ENCODE data around the gene MYOM3.

DNA sequence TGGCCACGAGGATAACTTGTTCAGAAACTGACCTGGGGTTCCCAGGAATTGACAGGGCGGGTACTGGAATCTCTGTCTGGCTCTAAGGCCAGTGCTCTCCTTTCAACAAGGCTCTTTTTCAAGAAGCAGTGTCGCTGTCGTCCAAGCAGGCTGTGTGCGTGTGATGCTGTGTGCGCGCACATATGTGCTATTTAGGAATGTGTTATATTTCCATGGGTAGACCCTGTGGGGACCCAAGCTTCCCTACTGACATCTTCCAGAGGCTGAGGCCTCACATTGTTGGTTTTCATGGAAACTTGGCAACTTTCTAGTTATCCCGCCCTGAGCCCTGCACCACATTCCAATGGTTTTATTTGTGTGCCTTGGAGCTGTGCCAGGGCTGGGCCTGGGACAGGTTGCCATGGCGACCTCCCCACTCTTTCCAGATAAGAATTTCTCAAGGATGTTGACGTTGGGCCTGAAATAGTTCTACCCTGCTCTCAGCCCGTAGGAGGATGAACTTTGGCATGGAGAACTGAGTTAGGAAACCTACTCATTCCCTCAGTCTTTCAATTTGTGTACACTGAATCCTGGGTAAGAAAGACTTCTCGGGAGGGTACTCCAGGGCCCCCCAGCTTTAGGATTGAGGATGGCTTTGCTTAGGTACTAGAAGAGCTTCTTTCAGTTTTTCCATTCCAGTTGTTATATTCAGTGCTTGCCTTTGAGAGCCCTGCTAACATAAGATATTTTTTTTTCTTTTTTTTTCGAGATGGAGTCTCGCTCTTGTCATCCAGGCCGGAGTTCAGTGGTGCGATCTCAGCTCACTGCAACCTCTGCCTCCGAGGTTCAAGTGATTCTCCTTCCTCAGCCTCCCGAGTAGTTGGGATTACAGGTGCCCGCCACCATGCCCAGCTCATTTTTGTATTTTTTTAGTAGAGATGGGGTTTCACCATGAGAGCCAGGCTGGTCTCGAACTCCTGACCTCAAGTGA, 93.0 kb downstream of the MYOM3 start:
- TF ChIP-seq, protein P1, sequence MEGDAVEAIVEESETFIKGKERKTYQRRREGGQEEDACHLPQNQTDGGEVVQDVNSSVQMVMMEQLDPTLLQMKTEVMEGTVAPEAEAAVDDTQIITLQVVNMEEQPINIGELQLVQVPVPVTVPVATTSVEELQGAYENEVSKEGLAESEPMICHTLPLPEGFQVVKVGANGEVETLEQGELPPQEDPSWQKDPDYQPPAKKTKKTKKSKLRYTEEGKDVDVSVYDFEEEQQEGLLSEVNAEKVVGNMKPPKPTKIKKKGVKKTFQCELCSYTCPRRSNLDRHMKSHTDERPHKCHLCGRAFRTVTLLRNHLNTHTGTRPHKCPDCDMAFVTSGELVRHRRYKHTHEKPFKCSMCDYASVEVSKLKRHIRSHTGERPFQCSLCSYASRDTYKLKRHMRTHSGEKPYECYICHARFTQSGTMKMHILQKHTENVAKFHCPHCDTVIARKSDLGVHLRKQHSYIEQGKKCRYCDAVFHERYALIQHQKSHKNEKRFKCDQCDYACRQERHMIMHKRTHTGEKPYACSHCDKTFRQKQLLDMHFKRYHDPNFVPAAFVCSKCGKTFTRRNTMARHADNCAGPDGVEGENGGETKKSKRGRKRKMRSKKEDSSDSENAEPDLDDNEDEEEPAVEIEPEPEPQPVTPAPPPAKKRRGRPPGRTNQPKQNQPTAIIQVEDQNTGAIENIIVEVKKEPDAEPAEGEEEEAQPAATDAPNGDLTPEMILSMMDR (IDR thresholded peaks at IDR 0.05): no peak
- TF ChIP-seq POLR2A (IDR thresholded peaks at IDR 0.05): no peak
